CD4-positive, alpha-beta memory T cell (primary cell): Measurements from ENCODE around the gene RETREG1. TPM values are rescaled to one million over a fixed set of nuclear protein-coding genes. Genes with fewer than 3 reads are reported as not detected.

Experiments
- CTCF ChIA-PET: fragments of 350-600 bp; sonication (Branson Sonifier 250); formaldehyde crosslinking; loops from one replicate; lab custom pipeline; 2021; ENCODE audit warnings: inconsistent platforms; ENCODE audit not compliant: partially characterized antibody; lab: Charles Lee
- POLR2A ChIA-PET: fragments of 350-600 bp; sonication (Branson Sonifier 250); formaldehyde crosslinking; loops from one replicate; lab custom pipeline; 2021; ENCODE audit not compliant: partially characterized antibody; lab: Charles Lee
- DNase-seq, 5 donors: peaks; one replicate each; pipeline versions ENCODE4 v3.0.0 to v3.0.0-alpha.2; 2020 to 2022; ENCODE audit warnings: mixed read lengths in 1 of 5
- H3K27ac ChIP-seq: one replicate; pipeline ENCODE4 v1.7.0; 2013; ENCODE audit warnings: low read depth, low read length
- H3K27me3 ChIP-seq: 2 replicates; pipeline ENCODE4 v1.7.0; 2013; ENCODE audit warnings: mild to moderate bottlenecking, low read length, moderate library complexity; ENCODE audit not compliant: insufficient read depth
- H3K36me3 ChIP-seq: 2 replicates; pipeline ENCODE4 v1.7.0; 2013; ENCODE audit warnings: mild to moderate bottlenecking, low read length, moderate library complexity; ENCODE audit not compliant: insufficient read depth
- H3K4me1 ChIP-seq: 2 replicates; pipeline ENCODE4 v1.7.0; 2013; ENCODE audit warnings: mild to moderate bottlenecking, low read length, moderate library complexity; ENCODE audit not compliant: insufficient read depth
- H3K4me3 ChIP-seq, 2 donors: one replicate each; pipeline ENCODE4 v1.7.0; 2013; ENCODE audit warnings: low read length in 2 of 2, mild to moderate bottlenecking in 1 of 2
- H3K9me3 ChIP-seq, 2 donors: one replicate each; pipeline ENCODE4 v1.7.0; 2013; ENCODE audit warnings: low read length in 2 of 2, control low read depth in 1 of 2; ENCODE audit not compliant: control insufficient read depth in 1 of 2
- H3K27ac Mint-ChIP-seq, 7 donors: one replicate each; pipeline ENCODE4 v1.8.0; 2020 to 2021; ENCODE audit warnings: mixed read lengths in 7 of 7, mild to moderate bottlenecking in 6 of 7, inconsistent platforms in 3 of 7, moderate library complexity in 3 of 7
- H3K27me3 Mint-ChIP-seq, 2 donors: one replicate each; pipeline ENCODE4 v1.8.0; 2020 to 2021; ENCODE audit warnings: mixed read lengths in 2 of 2
- H3K36me3 Mint-ChIP-seq, 2 donors: one replicate each; pipeline ENCODE4 v1.8.0; 2020 to 2021; ENCODE audit warnings: mixed read lengths in 2 of 2, inconsistent platforms in 1 of 2, mild to moderate bottlenecking in 1 of 2
- H3K4me1 Mint-ChIP-seq, 4 donors: one replicate each; pipeline ENCODE4 v1.8.0; 2020 to 2021; ENCODE audit warnings: mixed read lengths in 4 of 4, mild to moderate bottlenecking in 1 of 4
- H3K4me3 Mint-ChIP-seq, 8 donors: one replicate each; pipeline ENCODE4 v1.8.0; 2020 to 2021; ENCODE audit warnings: mixed read lengths in 8 of 8, mild to moderate bottlenecking in 7 of 8, moderate library complexity in 6 of 8, inconsistent platforms in 3 of 8
- H3K9me3 Mint-ChIP-seq, 8 donors: one replicate each; pipeline ENCODE4 v1.8.0; 2020 to 2021; ENCODE audit warnings: mixed read lengths in 8 of 8, mild to moderate bottlenecking in 5 of 8, inconsistent platforms in 3 of 8, moderate library complexity in 1 of 8
- intact Hi-C: fragments of 100-400 bp; cut with micrococcal nuclease; formaldehyde crosslinking; loops from one replicate; pipeline ENCODE4 v1.15.1; 2023
- polyA plus RNA-seq, 2 donors: library from polyadenylated mRNA; unstranded; fragments of 300-500 nt; fragmentation: Illumina TruSeq; gene quantifications; one replicate each; pipeline ENCODE4 v1.2.3, GENCODE V29; 2021
- total RNA-seq, 2 experiments: library from RNA; stranded (reverse); gene quantifications; one replicate each; pipeline ENCODE4 v1.2.3, GENCODE V29; 2021

The RETREG1 gene
- total and polyA plus RNA-seq, 4 experiments from 2014 or later, result 26.6 to 79.5 (median 49.3) TPM

DNA sequence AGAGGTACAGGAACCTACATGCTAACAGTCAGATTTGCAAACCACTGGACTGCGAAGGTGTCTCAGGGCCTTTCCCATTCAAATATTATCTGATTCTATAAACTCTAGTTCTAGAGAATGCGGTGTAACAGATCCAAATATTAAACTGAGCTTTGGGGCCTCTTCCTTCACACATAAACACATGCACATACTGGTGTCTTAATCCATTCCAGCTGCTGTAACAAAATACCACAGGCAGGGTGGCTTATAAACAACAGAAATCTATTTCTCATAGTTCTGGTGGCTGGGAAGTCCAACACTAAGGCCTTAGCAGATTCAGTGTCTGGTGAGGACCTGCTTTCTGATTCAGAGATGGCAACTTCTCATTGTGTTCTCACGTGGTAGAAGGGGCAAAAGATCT lies 30.2 kb downstream of the RETREG1 start:
- H3K27ac ChIP-seq, result no peak overlapping the region
- no peak overlapping the region for H3K4me3 ChIP-seq
- H3K27me3 ChIP-seq, result no peaks in the 10 kb centered on the region
- H3K9me3 ChIP-seq, result no peaks in the 10 kb centered on the region
- H3K36me3 Mint-ChIP-seq, result peaks cover 28% of the 10 kb centered on the region in 2 donors
- H3K27ac Mint-ChIP-seq, result no peak overlapping the region
- ChIA-PET POLR2A (no interaction called here), CTCF (interaction anchor here (0.7 to 2.3 kb wide), 5 partner anchors 10 to 80 kb away, joined by 3 to 15 read pairs (median 4); no protein-coding TSS in a partner anchor)
- no peak overlapping the region for H3K4me3 Mint-ChIP-seq
- no peaks in the 10 kb centered on the region for H3K27me3 Mint-ChIP-seq
- peaks cover 0 to 3% (median 0%) of the 10 kb centered on the region in 8 donors for H3K9me3 Mint-ChIP-seq
- no peak for DNase-seq
- intact Hi-C loops, result no loop called here
- peaks cover 16 to 61% (median 27%) of the 10 kb centered on the region in 4 donors for H3K4me1 Mint-ChIP-seq
- H3K4me1 ChIP-seq, result no peaks in the 10 kb centered on the region
- no peaks in the 10 kb centered on the region for H3K36me3 ChIP-seq

DNA sequence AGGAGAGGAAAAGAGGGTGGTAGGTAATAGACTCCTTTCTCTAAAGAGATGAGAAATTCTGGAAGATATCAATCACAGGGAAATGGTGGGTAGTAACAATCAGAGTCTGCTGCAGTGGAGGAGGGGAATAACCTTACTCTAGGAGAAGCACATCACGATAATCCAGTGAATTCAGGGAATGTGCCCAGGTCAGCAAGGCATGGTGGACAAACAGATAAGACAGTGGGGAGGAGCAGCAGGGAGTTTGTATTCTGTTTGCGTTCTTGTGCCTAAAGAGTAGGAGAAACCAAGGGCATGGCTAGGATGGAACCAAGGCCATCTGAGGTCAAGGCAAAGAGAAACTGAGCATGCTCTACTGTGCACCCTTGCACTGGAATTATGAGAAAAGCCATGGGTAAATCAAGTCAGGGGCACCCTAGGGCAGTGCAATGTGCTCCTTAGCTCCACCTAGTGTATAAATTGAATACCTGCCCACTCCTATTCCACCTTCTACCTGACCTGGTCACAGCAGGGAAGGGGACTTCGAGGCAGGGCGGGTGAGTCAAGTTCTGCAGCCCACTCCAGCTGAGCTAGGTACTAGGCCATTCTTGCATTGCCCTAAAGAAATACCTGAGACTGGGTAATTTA lies 31.6 kb downstream of the RETREG1 start:
- ChIA-PET CTCF (interaction anchor here (0.7 to 2.3 kb wide), 10 partner anchors 9 to 129 kb away, joined by 3 to 17 read pairs (median 4); no protein-coding TSS in a partner anchor), POLR2A (interaction anchor here (0.6 kb wide), 1 partner anchor 45 kb away, joined by 3 read pairs; no protein-coding TSS in a partner anchor)
- H3K4me3 ChIP-seq, result no peak overlapping the region
- no peak overlapping the region for H3K27ac ChIP-seq
- Mint-ChIP-seq H3K4me3 (no peak overlapping the region), H3K9me3 (peaks cover 0 to 3% (median 0%) of the 10 kb centered on the region in 8 donors), H3K27ac (peak overlapping the region in 1 of 7 donors; percentile 12), H3K27me3 (no peaks in the 10 kb centered on the region), H3K36me3 (peaks cover 22 to 25% of the 10 kb centered on the region in 2 donors), H3K4me1 (peaks cover 13 to 64% (median 22%) of the 10 kb centered on the region in 4 donors)
- no peaks in the 10 kb centered on the region for H3K4me1 ChIP-seq
- no peak for DNase-seq
- no peaks in the 10 kb centered on the region for H3K27me3 ChIP-seq
- no peaks in the 10 kb centered on the region for H3K36me3 ChIP-seq
- H3K9me3 ChIP-seq, result no peaks in the 10 kb centered on the region
- intact Hi-C loops, result no loop called here

DNA sequence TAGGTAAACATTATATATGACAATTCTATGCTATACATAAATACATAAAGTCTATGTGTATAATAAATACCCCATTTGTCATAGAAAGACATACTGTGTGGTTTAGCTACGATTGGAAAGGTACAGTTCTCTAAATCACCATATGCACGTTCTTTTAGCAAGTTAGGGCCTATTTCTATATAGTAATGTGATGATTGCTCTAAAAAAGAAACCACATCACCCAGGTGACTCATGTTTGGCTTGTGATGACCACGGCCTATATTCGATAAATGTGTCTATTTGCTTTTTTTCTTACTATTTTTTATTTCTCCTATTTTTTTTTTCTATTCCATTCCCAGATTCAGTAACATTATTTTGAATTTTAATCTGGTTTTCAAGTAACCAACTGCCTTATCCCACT lies 34.7 kb downstream of the RETREG1 start:
- peaks cover 15 to 48% (median 20%) of the 10 kb centered on the region in 4 donors for H3K4me1 Mint-ChIP-seq
- H3K4me3 Mint-ChIP-seq, result no peak overlapping the region
- DNase-seq, result no peak
- H3K36me3 Mint-ChIP-seq, result peaks cover 7 to 14% of the 10 kb centered on the region in 2 donors
- Histone ChIP-seq H3K9me3 (no peaks in the 10 kb centered on the region), H3K27me3 (no peaks in the 10 kb centered on the region), H3K27ac (no peak overlapping the region), H3K4me1 (no peaks in the 10 kb centered on the region), H3K4me3 (no peak overlapping the region), H3K36me3 (no peaks in the 10 kb centered on the region)
- H3K27ac Mint-ChIP-seq, result no peak overlapping the region
- peaks cover 0 to 3% (median 0%) of the 10 kb centered on the region in 8 donors for H3K9me3 Mint-ChIP-seq
- POLR2A ChIA-PET, result no interaction called here
- CTCF ChIA-PET, result no interaction called here
- no peaks in the 10 kb centered on the region for H3K27me3 Mint-ChIP-seq
- intact Hi-C loops, result no loop called here

- no peaks in the 10 kb centered on the region for H3K36me3 ChIP-seq
- peaks cover 6 to 37% (median 11%) of the 10 kb centered on the region in 4 donors for H3K4me1 Mint-ChIP-seq
- ChIA-PET POLR2A (no interaction called here), CTCF (no interaction called here)
- H3K9me3 Mint-ChIP-seq, result no peaks in the 10 kb centered on the region
- H3K36me3 Mint-ChIP-seq, result peaks cover 2 to 10% of the 10 kb centered on the region in 2 donors
- no peaks in the 10 kb centered on the region for H3K27me3 ChIP-seq
- no peak overlapping the region for H3K27ac ChIP-seq
- no peaks in the 10 kb centered on the region for H3K4me1 ChIP-seq
- H3K4me3 Mint-ChIP-seq, result no peak overlapping the region
- H3K4me3 ChIP-seq, result no peak overlapping the region
- no peaks in the 10 kb centered on the region for H3K9me3 ChIP-seq
- no peaks in the 10 kb centered on the region for H3K27me3 Mint-ChIP-seq
- no peak overlapping the region for H3K27ac Mint-ChIP-seq
- intact Hi-C loops, result no loop called here
- DNase-seq, result no peak
Measured at GRCh38 chr5:16580382-16580781, 36.4 kb downstream of the RETREG1 start.

DNA sequence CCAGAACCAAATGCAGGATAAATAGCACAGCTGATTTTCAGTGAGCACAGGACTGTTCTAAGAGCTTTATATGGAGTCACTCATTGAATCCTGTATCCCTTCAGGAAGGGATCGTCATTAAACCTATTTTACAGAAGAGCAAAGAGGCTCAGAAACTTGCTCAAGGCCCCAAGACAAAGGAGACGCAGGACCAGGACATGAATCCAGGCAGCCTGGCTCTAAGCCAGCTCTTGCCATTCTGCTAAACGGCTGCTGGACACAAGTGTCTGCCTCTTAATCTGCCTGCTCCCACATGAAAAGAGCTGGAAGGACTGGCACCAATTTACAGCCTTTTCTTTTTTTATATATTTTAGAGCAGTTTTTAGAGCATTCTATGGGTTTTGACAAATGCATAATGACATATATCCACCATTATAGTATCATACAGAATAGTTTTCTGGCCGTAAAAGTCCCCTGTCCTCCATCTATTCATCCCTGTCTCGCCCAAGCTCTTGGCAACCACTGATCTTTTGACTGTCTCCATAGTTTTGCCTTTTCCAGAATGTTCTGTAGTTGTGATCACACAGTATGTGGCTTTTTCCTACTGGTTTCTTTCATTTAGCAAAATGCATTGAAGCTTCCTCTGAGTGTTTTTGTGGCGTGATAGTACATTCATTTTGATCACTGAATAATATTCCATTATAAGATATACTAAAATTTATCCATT lies 37.5 kb downstream of the RETREG1 start:
- DNase-seq, result no peak
- no peaks in the 10 kb centered on the region for H3K27me3 ChIP-seq
- H3K4me3 ChIP-seq, result no peak overlapping the region
- Mint-ChIP-seq H3K4me1 (peaks cover 5 to 34% (median 10%) of the 10 kb centered on the region in 4 donors), H3K4me3 (peak overlapping the region in 1 of 8 donors; percentile 18), H3K27ac (peak overlapping the region in 1 of 7 donors; percentile 29), H3K27me3 (no peaks in the 10 kb centered on the region), H3K9me3 (no peaks in the 10 kb centered on the region), H3K36me3 (peaks cover 2 to 10% of the 10 kb centered on the region in 2 donors)
- no peaks in the 10 kb centered on the region for H3K36me3 ChIP-seq
- no peak overlapping the region for H3K27ac ChIP-seq
- ChIA-PET POLR2A (no interaction called here), CTCF (no interaction called here)
- no peaks in the 10 kb centered on the region for H3K9me3 ChIP-seq
- H3K4me1 ChIP-seq, result no peaks in the 10 kb centered on the region
- intact Hi-C loops, result no loop called here

- Mint-ChIP-seq H3K27ac (peak overlapping the region in 1 of 7 donors; percentile 12), H3K4me1 (peaks cover 9 to 40% (median 12%) of the 10 kb centered on the region in 4 donors), H3K36me3 (peaks cover 2 to 13% of the 10 kb centered on the region in 2 donors), H3K4me3 (no peak overlapping the region), H3K9me3 (no peaks in the 10 kb centered on the region), H3K27me3 (no peaks in the 10 kb centered on the region)
- Histone ChIP-seq H3K27ac (no peak overlapping the region), H3K4me1 (no peaks in the 10 kb centered on the region), H3K9me3 (no peaks in the 10 kb centered on the region), H3K4me3 (no peak overlapping the region), H3K36me3 (no peaks in the 10 kb centered on the region), H3K27me3 (no peaks in the 10 kb centered on the region)
- no peak for DNase-seq
- CTCF ChIA-PET, result interaction anchor here (0.8 kb wide), 1 partner anchor 26 kb away, joined by 3 read pairs; no protein-coding TSS in a partner anchor
- intact Hi-C loops, result no loop called here
- POLR2A ChIA-PET, result no interaction called here
Measured at GRCh38 chr5:16578474-16578883, 38.3 kb downstream of the RETREG1 start.

GRCh38 chr5:16577677-16578076 lies 39.1 kb downstream of the RETREG1 start:
- H3K27me3 ChIP-seq, result no peaks in the 10 kb centered on the region
- no peak overlapping the region for H3K4me3 Mint-ChIP-seq
- intact Hi-C loops, result no loop called here
- no peaks in the 10 kb centered on the region for H3K9me3 Mint-ChIP-seq
- H3K4me1 Mint-ChIP-seq, result peaks cover 10 to 43% (median 12%) of the 10 kb centered on the region in 4 donors
- CTCF ChIA-PET, result no interaction called here
- H3K27ac ChIP-seq, result no peak overlapping the region
- DNase-seq, result no peak
- no peaks in the 10 kb centered on the region for H3K9me3 ChIP-seq
- no peaks in the 10 kb centered on the region for H3K27me3 Mint-ChIP-seq
- peak overlapping the region in 2 of 7 donors; percentile 37 to 63 for H3K27ac Mint-ChIP-seq
- no peaks in the 10 kb centered on the region for H3K36me3 ChIP-seq
- POLR2A ChIA-PET, result no interaction called here
- no peak overlapping the region for H3K4me3 ChIP-seq
- peaks cover 2 to 13% of the 10 kb centered on the region in 2 donors for H3K36me3 Mint-ChIP-seq
- H3K4me1 ChIP-seq, result no peaks in the 10 kb centered on the region
